Fibroblast of peridontal ligament (primary cell): ENCODE data around the gene MTMR3.
A peak's percentile ranks its signal among the peaks of the same experiment; 100 is the strongest.
"Not testable (repeated sequence)": the region's sequence is repeated elsewhere in the genome, so short reads cannot be mapped to it uniquely, and the experiment has no call there.

Experiments
- DNase-seq: peaks from one replicate; pipeline ENCODE4 v3.0.0-alpha.2; 2010; ENCODE audit errors: extremely low read depth

The MTMR3 gene

GRCh38 chr22:30054067-30054763 is 171.2 kb downstream of the MTMR3 start:
- DNase-seq, result no peak

GRCh38 chr22:30054764-30055069 is 171.7 kb downstream of the MTMR3 start:
- DNase-seq, result no peak

DNA sequence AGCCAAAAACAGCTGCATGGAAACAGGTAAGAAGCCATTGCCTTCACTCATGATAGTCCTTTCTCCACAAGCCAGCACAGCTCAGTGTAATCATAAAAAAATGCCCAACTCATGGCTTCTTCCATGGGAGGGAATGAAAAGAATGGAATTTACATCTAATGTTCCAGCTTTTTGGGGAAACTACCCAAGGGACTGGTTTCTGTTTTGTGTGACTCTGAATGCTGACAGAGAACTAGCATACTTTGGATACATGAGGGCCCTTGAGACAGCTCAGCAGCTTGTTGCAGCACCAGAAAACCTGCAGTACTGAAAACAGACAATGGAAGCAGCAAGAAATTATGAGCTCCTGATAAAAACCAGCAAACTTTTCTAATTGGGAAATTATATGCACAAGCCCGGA is 173.0 kb downstream of the MTMR3 start:
- DNase-seq, result peak; percentile 63

GRCh38 chr22:30057375-30057774 is 174.4 kb downstream of the MTMR3 start:
- DNase-seq, result no peak

- DNase-seq, result not testable (repeated sequence)
Measured at GRCh38 chr22:30059346-30060020, 176.5 kb downstream of the MTMR3 start.

DNA sequence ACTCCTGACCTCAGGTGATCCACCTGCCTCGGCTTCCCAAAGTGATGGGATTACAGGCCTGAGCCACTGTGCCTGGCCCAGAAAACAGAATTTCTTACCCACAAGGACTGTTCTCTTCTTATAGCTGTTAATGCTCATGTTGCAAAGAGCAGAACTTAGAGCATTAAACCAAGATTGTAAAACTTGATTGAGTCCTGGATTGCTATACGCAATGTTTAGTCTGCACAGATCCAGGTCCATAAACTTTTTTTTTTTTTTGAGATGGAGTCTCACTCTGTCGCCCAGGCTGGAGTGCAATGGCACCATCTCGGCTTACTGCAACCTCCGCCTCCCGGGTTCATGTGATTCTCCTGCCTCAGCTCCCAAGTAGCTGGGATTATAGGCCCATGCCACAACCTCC is 178.1 kb downstream of the MTMR3 start:
- not testable (repeated sequence) for DNase-seq

GRCh38 chr22:30062259-30062658 is 179.3 kb downstream of the MTMR3 start:
- no peak for DNase-seq

- DNase-seq, result no peak
Measured at GRCh38 chr22:30062950-30063349, 180.0 kb downstream of the MTMR3 start.

- no peak for DNase-seq
Measured at GRCh38 chr22:30064172-30064571, 181.2 kb downstream of the MTMR3 start.

DNA sequence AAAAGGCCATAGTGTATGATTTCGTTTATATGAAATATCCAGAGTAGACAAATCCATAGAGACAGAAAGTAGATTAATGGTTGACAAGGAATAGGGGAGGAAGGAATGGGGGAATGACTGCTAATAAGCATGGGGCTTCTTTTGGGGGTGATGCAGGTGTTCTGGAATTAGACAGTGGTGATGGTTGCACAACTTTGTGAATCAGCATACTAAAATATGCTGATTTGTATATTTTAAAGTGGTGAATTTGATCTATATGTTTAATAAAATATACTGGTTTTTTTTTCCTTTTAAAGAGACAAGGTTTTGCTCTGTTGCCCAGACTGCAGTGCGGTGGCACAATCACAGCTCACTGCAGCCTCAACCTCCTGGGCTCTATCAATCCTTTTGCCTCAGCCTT is 190.8 kb downstream of the MTMR3 start:
- DNase-seq, result no peak

DNA sequence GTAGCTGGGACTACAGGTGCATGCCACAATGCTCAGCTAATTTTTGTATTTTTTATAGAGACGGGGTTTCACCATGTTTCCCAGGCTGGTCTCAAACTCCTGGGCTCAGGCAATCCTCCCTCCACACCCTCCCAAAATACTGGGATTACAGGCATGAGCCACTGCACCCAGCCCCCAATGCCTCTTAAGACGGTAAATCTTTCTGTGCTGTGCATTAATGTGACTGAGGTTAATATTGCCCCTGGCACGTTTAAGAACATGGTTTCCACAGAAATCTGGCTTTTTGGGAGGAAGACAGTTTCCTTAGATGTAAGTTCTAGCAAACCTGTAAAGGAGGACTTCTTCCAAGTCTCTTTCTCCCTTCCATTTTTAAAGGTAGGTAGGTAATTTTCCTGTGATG is 191.2 kb downstream of the MTMR3 start:
- DNase-seq, result no peak

DNA sequence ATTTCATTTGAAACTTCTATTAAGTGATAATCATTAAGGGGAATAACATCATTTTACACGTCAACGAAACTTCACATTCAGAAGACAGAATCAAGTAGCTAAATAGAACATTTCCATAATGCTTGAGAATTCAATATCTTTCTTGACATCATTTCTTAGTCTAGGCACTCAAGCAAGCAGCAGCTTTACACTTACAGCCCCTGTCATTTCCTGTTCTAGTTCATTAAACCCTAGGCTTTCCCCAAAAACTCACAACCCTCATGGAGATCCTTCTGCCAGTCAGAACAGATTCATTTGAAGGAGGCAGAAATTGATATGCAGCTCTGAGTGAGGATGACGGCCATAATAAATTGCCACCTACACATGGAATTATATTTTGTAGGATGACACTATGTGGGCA is 192.0 kb downstream of the MTMR3 start:
- DNase-seq, result no peak

- no peak for DNase-seq
Measured at GRCh38 chr22:30077279-30077880, 194.4 kb downstream of the MTMR3 start.

GRCh38 chr22:30078320-30079311 is 195.6 kb downstream of the MTMR3 start:
- DNase-seq, result no peak

DNA sequence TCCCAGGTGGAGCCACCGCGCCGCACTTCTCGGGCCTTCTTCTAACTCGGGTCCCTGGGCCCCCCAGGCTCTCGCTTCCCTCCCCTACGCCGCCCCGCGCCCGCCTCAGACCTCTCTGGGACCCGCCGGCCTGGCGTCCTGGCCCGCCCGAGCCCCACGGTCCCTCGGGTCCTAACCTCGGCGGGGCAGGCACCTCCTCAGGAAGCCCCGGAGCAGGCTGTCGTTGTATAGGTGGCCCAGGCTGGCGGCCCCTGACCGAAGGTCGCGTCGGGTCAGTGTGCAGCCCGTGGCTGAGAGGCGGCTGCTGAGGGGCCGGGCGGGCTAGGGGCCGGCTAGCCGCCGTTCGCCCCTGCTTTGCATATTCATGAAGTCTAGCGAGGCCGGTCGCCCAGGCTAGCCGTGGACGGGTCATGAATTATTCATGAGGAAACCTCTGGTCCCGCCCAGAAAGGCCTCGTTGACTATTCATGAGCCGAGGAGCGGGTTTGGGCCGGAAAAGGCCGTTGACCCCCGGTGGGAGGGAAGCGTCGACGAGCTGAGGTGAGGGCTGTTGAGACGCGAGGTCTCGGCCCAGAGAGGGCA is 197.1 kb downstream of the MTMR3 start, which contains the start of gene HORMAD2:
Gene HORMAD2 (plus strand): TSS at position 513 of the 582 bp plus-strand sequence. CDS start 13,489 bp downstream, outside the sequence.
- DNase-seq, result no peak
